HG02885 (cell line): ENCODE results near the gene SMAP2.

ENCODE experiments used
- ATAC-seq: cut with Tn5 transposase; IDR thresholded peaks from one replicate; pipeline ENCODE4 v1.9.1; 2021; ENCODE audit warnings: mild to moderate bottlenecking; ENCODE audit not compliant: unreplicated experiment, poor library complexity

Gene SMAP2

GRCh38 chr1:40462956-40463590 is 89.5 kb downstream of the SMAP2 start:
- no peak for ATAC-seq

- no peak for ATAC-seq
Measured at GRCh38 chr1:40469327-40469726, 95.8 kb downstream of the SMAP2 start.
